Measurements from ENCODE around the gene TMEM135.

DNA sequence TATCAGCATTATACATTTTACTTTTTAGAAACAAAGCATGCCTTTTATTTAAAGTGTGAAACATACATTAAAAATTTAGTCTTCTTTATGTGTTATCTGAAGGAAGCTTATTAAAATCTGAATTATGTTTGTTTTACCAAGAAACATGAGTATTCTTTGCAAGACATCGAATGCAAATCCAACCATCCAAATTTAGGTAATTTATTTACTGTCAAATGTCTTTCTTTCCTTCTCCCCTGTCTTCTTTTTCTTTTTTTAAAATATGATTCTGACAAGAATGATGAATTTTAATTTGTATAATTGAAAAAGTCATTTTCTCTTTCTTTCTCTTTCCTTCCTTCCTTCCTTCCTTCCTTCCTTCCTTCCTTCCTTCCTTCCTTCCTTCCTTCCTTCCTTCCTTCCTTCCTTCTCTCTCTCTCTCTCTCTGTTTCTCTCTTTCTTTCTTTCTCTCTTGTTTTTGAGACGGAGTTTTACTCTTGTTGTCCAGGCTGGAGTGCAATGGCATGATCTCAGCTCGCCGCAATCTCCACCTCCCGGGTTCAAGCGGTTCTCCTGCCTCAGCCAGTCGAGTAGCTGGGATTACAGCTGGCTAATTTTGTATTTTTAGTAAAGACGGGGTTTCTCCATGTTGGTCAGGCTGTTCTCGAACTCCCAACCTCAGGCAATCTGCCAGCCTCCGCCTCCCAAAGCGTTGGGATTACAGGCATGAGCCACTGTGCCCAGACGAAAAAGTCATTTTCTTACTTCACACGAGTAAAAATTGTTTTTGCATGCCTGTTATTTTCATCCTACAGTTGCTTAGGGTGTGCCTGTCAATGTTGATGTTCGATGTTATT, 157.5 kb downstream of the TMEM135 start:
- TF ChIP-seq EZH2phosphoT487 (IDR thresholded peaks at IDR 0.05) (no peak), CTCF (IDR thresholded peaks at IDR 0.05) (no peak), EZH2 (IDR thresholded peaks at IDR 0.05) (no peak)

Measured in neural progenitor cell (in vitro differentiated cells).